B cell (primary cell): ENCODE data around the gene PRKAG2. TPM values are rescaled to one million over a fixed set of nuclear protein-coding genes. Genes with fewer than 3 reads are reported as not detected.

Experiments
- ATAC-seq: fragments of 200-7000 bp; cut with Tn5 transposase; one replicate; pipeline ENCODE4 v1.10.0; 2021; ENCODE audit warnings: low read depth, mild to moderate bottlenecking, moderate number of reproducible peaks, moderate library complexity
- CTCF ChIA-PET: fragments of 350-600 bp; sonication (Branson Sonifier 250); formaldehyde crosslinking; loops from one replicate; lab custom pipeline; 2021; ENCODE audit warnings: antibody characterized with exemption, inconsistent platforms; lab: Charles Lee
- POLR2A ChIA-PET: fragments of 350-600 bp; sonication (Branson Sonifier 250); formaldehyde crosslinking; loops from one replicate; lab custom pipeline; 2021; ENCODE audit warnings: antibody characterized with exemption; lab: Charles Lee
- DNase-seq: peaks from one replicate; pipeline ENCODE4 v3.0.0; 2013
- H2AFZ ChIP-seq: 2 replicates; pipeline ENCODE4 v1.6.1; 2012; ENCODE audit warnings: mild to moderate bottlenecking, low read depth, low read length; ENCODE audit not compliant: insufficient read depth, poor library complexity, severe bottlenecking
- H3K27ac ChIP-seq, 2 donors: 1 replicate in 1 of 2; 2 replicates in 1 of 2; pipeline ENCODE4 v1.5.1; 2012 to 2013; ENCODE audit warnings: low read length in 2 of 2, mild to moderate bottlenecking in 2 of 2, moderate library complexity in 1 of 2
- H3K27me3 ChIP-seq, 4 experiments: fragments of 200-600 bp in 1 of 4; sonication (generic) in 1 of 4; replicated peaks in 1 of 4; 1 replicate in 2 of 4; 2 replicates in 2 of 4; pipeline versions ENCODE4 v1.6.1 to v1.7.0; 2013 to 2016; ENCODE audit warnings: low read length in 3 of 4, mild to moderate bottlenecking in 2 of 4, mixed read lengths in 1 of 4, moderate library complexity in 1 of 4; ENCODE audit not compliant: insufficient read depth in 4 of 4, control insufficient read depth in 3 of 4; ENCODE audit errors: control extremely low read depth in 1 of 4
- H3K36me3 ChIP-seq, 2 experiments: replicated peaks in 1 of 2; 1 replicate in 1 of 2; 2 replicates in 1 of 2; pipeline versions ENCODE4 v1.6.1 to v1.7.1; 2013; ENCODE audit warnings: low read length in 1 of 2; ENCODE audit not compliant: insufficient read depth in 2 of 2, control insufficient read depth in 1 of 2; ENCODE audit errors: control extremely low read depth in 1 of 2, extremely low read depth in 1 of 2
- H3K4me1 ChIP-seq, 2 donors: fragments of 200-600 bp in 1 of 2; sonication (generic) in 1 of 2; 1 replicate in 1 of 2; 2 replicates in 1 of 2; pipeline versions ENCODE4 v1.5.1 to v1.6.1; 2013 to 2017; ENCODE audit warnings: low read length in 2 of 2; ENCODE audit not compliant: control insufficient read depth in 2 of 2, insufficient read depth in 2 of 2
- H3K4me2 ChIP-seq: replicated peaks from 2 replicates; pipeline ENCODE3; 2012; ENCODE audit warnings: mild to moderate bottlenecking, low read depth, low read length; ENCODE audit not compliant: poor library complexity, severe bottlenecking
- H3K4me3 ChIP-seq, 5 experiments: fragments of 200-600 bp in 1 of 5; sonication (generic) in 1 of 5; 1 replicate in 3 of 5; 2 replicates in 2 of 5; pipeline versions ENCODE4 v1.5.1 to v1.7.0; 2011 to 2016; ENCODE audit warnings: low read length in 4 of 5, mild to moderate bottlenecking in 4 of 5, low read depth in 2 of 5, control low read depth in 1 of 5, moderate library complexity in 1 of 5; ENCODE audit not compliant: insufficient read depth in 1 of 5; ENCODE audit errors: control extremely low read depth in 1 of 5, extremely low read depth in 1 of 5
- H3K79me2 ChIP-seq: fragments of 200-600 bp; sonication (generic); one replicate; pipeline ENCODE4 v1.6.0; 2016; ENCODE audit warnings: low read length; ENCODE audit not compliant: control insufficient read depth, insufficient read depth
- H3K9ac ChIP-seq: fragments of 200-600 bp; sonication (generic); 2 replicates; pipeline ENCODE4 v1.6.1; 2017; ENCODE audit warnings: mild to moderate bottlenecking, low read length, moderate library complexity
- H3K9me3 ChIP-seq, 3 donors: one replicate each; pipeline versions ENCODE4 v1.6.1 to v1.7.1; 2013; ENCODE audit warnings: low read length in 2 of 3; ENCODE audit not compliant: control insufficient read depth in 2 of 3, insufficient read depth in 1 of 3; ENCODE audit errors: control extremely low read depth in 1 of 3
- H4K20me1 ChIP-seq: 2 replicates; pipeline ENCODE4 v1.6.0; 2012; ENCODE audit warnings: mild to moderate bottlenecking, low read length; ENCODE audit not compliant: insufficient read depth, control insufficient read depth, poor library complexity, severe bottlenecking
- H3K27ac Mint-ChIP-seq: one replicate; pipeline ENCODE4 v1.8.0; 2021; ENCODE audit warnings: mixed read lengths
- H3K27me3 Mint-ChIP-seq: one replicate; pipeline ENCODE4 v1.8.0; 2021; ENCODE audit warnings: mixed read lengths
- H3K4me1 Mint-ChIP-seq: one replicate; pipeline ENCODE4 v1.8.0; 2021; ENCODE audit warnings: mixed read lengths
- H3K4me3 Mint-ChIP-seq: one replicate; pipeline ENCODE4 v1.8.0; 2021; ENCODE audit warnings: mixed read lengths
- H3K9me3 Mint-ChIP-seq: one replicate; pipeline ENCODE4 v1.8.0; 2022; ENCODE audit warnings: mixed read lengths; ENCODE audit not compliant: insufficient read depth
- CTCF ChIP-seq: fragments of 200-600 bp; IDR thresholded peaks from one replicate; pipeline ENCODE4 v1.8.0; 2022; ENCODE audit warnings: antibody characterized with exemption, mild to moderate bottlenecking
- EZH2 ChIP-seq: IDR thresholded peaks from 2 replicates; pipeline ENCODE4 v1.6.1; 2012; ENCODE audit warnings: borderline replicate concordance, low read depth, mild to moderate bottlenecking, moderate library complexity, low read length; ENCODE audit not compliant: insufficient read depth, poor library complexity, severe bottlenecking
- WGBS: methylation state at CpG from one replicate; pipeline ENCODE4 v1.1.5; 2013; ENCODE audit warnings: missing lambda C conversion rate; ENCODE audit not compliant: insufficient coverage; 5-methylcytosine and 5-hydroxymethylcytosine counted together
- intact Hi-C: fragments of 100-400 bp; cut with micrococcal nuclease; formaldehyde crosslinking; loops from one replicate; pipeline ENCODE4 v1.10.0; 2022
- polyA plus RNA-seq: library from polyadenylated mRNA; depleted of rRNA; stranded (reverse); fragments of >200 nt; gene quantifications from 2 replicates; pipeline ENCODE4 v1.2.3, GENCODE V29; 2012
- total RNA-seq, 2 donors: library from RNA; stranded (reverse); fragments of 120-200 nt in 1 of 2; gene quantifications; 1 replicate in 1 of 2; 2 replicates in 1 of 2; pipeline versions ENCODE4 v1.2.3 to v1.2.4, GENCODE V29; 2013 to 2022

Gene PRKAG2
- total and polyA plus RNA-seq, 2 donors (not counting 1 experiment from before 2014, with no cell fraction given) = 22.1 to 56.3 TPM

DNA sequence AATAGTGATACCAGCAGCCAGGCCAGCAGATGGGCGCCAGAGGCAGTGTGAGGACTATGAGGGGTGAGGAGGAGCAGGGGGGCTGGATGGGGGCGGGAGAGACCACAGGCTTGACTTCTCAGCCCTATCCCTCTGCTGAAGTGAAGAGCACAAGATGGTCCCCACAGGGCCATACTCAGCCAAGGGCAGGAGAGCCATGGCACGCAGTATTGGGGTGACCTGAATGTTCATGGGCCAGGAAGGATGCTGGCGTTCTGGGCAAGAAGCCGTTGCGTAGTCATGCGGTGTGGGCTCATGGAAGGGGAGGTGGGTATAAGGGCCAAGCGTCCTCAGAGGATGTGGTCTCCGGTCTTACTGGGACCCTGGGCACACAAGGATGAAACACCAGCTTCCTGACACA lies 146.3 kb downstream of the PRKAG2 start:
- WGBS = 92% methylated on average over 9 of the region's 9 CpGs
- ATAC-seq = no peak

GRCh38 chr7:151729521-151729921 lies 147.4 kb downstream of the PRKAG2 start:
- Histone ChIP-seq H3K36me3 (no peaks in the 10 kb centered on the region), H3K27ac (no peak overlapping the region), H3K4me1 (peaks cover 16 to 35% of the 10 kb centered on the region in 2 donors), H3K9me3 (peaks cover 0 to 6% (median 0%) of the 10 kb centered on the region in 3 donors), H3K4me2 (no peak overlapping the region), H3K4me3 (no peak overlapping the region), H3K79me2 (peaks cover 5% of the 10 kb centered on the region), H3K9ac (no peak overlapping the region), H4K20me1 (peaks cover 19% of the 10 kb centered on the region), H3K27me3 (no peaks in the 10 kb centered on the region), H2AFZ (no peak overlapping the region)
- 96% methylated on average over 15 of the region's 15 CpGs for WGBS
- ChIA-PET POLR2A (no interaction called here), CTCF (no interaction called here)
- no peak for ATAC-seq
- Mint-ChIP-seq H3K27ac (no peak overlapping the region), H3K27me3 (no peaks in the 10 kb centered on the region), H3K9me3 (no peaks in the 10 kb centered on the region), H3K4me3 (no peak overlapping the region), H3K4me1 (peaks cover 34% of the 10 kb centered on the region)
- DNase-seq = no peak
- intact Hi-C loops = loop anchor here (2.0 kb wide), 1 partner anchor 97 kb away; no protein-coding TSS in a partner anchor
- TF ChIP-seq CTCF = no peak
- no peak for TF ChIP-seq EZH2

More for the DNA sequence above, 146.3 kb downstream of the PRKAG2 start:
- Histone ChIP-seq H3K27me3 (no peaks in the 10 kb centered on the region), H2AFZ (no peak overlapping the region), H3K4me1 (peaks cover 8 to 26% of the 10 kb centered on the region in 2 donors), H3K79me2 (no peaks in the 10 kb centered on the region), H3K9me3 (no peaks in the 10 kb centered on the region), H3K4me2 (no peak overlapping the region), H3K9ac (no peak overlapping the region), H4K20me1 (peaks cover 15% of the 10 kb centered on the region), H3K4me3 (no peak overlapping the region), H3K36me3 (no peaks in the 10 kb centered on the region), H3K27ac (no peak overlapping the region)
- ChIA-PET POLR2A (no interaction called here), CTCF (no interaction called here)
- H3K4me3 Mint-ChIP-seq = no peak overlapping the region
- H3K27ac Mint-ChIP-seq = no peak overlapping the region
- no peaks in the 10 kb centered on the region for H3K27me3 Mint-ChIP-seq
- DNase-seq = no peak
- H3K4me1 Mint-ChIP-seq = peaks cover 30% of the 10 kb centered on the region
- TF ChIP-seq EZH2 = no peak
- no peaks in the 10 kb centered on the region for H3K9me3 Mint-ChIP-seq
- intact Hi-C loops = no loop called here
